GM21786 (cell line): Measurements from ENCODE around the gene TMEM232.
A peak's percentile ranks its signal among the peaks of the same experiment; 100 is the strongest.
"Not testable (repeated sequence)": the region's sequence is repeated elsewhere in the genome, so short reads cannot be mapped to it uniquely, and the experiment has no call there.

Experiments
- ATAC-seq: cut with Tn5 transposase; IDR thresholded peaks from one replicate; pipeline ENCODE4 v1.9.1; 2021; ENCODE audit not compliant: unreplicated experiment

Gene TMEM232

GRCh38 chr5:110707260-110707844 is 19.1 kb downstream of the TMEM232 start:
- no peak for ATAC-seq

DNA sequence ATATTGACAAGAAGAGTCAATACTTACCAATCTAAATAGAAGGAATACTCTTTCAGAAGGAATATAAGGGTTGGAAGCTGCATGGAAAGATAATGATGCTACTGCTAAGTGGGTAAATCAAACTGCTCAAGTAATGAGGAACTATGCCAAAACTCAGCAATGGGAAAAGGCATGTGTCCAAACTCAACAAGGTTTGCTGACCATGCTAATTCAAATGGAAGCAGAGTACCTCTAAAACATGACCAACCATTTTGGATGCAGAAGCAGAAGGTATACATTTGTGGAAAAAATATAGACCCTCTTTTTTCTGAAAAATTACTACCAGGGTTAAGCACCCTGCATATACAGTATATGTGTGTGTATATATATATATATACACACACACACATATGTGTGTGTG is 21.1 kb downstream of the TMEM232 start:
- no peak for ATAC-seq

GRCh38 chr5:110703481-110703880 is 23.0 kb downstream of the TMEM232 start:
- no peak for ATAC-seq

DNA sequence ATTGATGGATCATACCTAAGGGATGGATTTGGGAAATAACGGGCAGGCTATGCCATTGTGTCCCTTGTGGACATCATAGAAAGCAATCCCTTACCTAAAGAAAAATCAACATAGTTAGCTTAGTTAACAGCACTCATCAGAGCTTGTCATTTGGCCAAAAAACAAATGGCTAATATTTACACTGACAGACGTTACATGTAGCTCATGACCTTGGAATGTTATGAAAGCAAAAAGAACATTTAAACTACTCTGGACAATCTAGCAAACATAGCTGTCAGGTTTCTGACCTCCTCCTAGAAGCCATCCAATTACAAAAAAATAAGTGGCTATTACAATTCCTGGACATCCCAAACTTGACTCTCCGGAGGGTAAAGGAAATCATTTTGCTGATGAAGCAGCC is 23.8 kb downstream of the TMEM232 start:
- no peak for ATAC-seq

- ATAC-seq = no peak
Observed at GRCh38 chr5:110702300-110702699, 24.2 kb downstream of the TMEM232 start.

DNA sequence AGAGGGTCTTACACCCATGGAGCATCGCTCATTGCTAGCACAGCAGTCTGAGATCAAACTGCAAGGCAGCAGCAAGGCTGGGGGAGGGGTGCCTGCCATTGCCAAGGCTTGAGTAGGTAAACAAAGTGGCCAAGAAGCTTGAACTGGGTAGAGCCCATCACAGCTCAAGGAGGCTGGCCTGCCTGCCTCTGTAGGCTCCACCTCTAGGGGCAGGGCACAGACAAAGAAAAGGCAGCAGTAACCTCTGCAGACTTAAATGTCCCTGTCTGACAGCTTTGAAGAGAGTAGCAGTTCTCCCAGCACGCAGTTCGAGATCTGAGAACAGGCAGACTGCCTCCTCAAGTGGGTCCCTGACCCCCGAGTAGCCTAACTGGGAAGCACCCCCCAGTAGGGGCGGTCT is 33.8 kb downstream of the TMEM232 start:
- ATAC-seq = not testable (repeated sequence)

GRCh38 chr5:110690587-110690986 is 35.9 kb downstream of the TMEM232 start:
- not testable (repeated sequence) for ATAC-seq

DNA sequence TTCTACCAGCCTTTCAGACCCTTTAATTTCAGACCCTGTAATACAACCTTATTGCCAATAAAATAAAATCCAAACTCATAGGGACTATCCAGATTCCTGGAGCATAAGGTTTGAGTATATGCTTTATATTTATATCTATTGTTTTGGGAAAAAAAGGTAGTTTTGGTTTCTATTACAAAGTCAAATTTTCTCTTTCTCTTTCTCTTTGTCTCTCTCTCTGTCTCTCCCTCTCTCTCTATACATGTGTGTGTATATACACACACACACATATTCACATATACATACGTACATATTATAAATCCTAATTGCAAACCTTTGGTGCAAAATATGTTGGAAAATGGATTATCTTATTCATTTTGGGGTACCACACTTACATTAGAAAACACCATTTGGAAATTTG is 39.0 kb downstream of the TMEM232 start:
- ATAC-seq = no peak

GRCh38 chr5:110686270-110686669 is 40.2 kb downstream of the TMEM232 start:
- no peak for ATAC-seq

GRCh38 chr5:110681953-110682352 is 44.5 kb downstream of the TMEM232 start:
- no peak for ATAC-seq

DNA sequence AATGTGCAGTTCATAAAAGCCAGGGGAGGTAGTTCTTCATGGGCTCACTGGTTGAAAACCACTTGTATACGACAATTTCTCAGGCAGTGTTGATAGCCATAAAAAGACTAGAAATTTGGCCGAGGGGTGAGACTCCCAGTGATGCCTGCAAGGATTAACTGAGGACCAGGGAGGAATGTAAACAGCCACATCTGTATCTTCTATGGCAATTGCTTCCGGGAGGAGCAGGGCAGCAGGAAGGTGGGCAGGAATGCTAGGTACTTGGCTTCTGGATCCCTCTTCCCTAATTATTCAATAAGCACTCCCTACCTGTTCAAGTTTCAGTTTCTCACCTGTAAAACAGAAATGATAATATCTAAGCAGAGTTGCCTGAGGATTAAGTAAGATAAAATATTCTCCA is 45.4 kb downstream of the TMEM232 start:
- no peak for ATAC-seq

DNA sequence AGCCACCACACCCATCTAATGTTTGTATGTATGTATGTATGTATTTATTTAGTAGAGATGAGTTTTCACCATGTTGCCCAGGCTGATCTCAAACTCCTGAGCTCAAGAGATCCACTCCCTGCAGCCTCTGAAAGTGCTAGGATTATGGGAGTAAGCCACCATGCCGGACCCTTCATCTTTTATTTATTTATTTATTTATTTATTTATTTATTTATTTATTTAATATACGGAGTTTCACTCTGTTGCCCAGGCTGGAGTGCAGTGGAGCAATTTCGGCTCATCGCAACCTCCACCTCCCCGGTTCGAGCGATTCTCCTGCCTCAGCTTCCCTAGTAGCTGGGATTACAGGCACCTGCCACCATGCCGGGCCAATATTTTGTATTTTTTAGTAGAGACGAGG is 49.9 kb downstream of the TMEM232 start:
- not testable (repeated sequence) for ATAC-seq

GRCh38 chr5:110665184-110665726 is 61.2 kb downstream of the TMEM232 start:
- ATAC-seq = no peak

- peak; percentile 87 for ATAC-seq
Observed at GRCh38 chr5:110663525-110663924, 62.9 kb downstream of the TMEM232 start.

DNA sequence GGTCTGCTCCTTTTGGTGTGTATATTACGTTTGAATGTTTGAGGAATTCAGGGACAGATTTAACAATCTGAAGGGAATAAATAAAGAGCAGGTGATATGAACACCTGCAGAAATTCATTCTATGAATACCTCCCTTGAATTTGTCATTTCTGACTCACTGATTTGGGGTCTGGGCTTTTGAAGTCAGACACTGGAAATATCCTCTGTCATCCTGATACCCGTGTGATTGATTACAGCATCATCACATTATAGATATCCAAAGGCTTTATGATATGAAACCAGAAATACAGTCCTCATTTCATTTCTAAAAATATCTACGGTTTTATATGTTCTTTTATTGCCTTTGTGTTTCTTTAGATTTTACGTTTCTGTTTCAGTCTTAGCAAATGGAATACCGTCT is 68.5 kb downstream of the TMEM232 start:
- no peak for ATAC-seq

GRCh38 chr5:110653231-110653970 is 73.1 kb downstream of the TMEM232 start:
- no peak for ATAC-seq

DNA sequence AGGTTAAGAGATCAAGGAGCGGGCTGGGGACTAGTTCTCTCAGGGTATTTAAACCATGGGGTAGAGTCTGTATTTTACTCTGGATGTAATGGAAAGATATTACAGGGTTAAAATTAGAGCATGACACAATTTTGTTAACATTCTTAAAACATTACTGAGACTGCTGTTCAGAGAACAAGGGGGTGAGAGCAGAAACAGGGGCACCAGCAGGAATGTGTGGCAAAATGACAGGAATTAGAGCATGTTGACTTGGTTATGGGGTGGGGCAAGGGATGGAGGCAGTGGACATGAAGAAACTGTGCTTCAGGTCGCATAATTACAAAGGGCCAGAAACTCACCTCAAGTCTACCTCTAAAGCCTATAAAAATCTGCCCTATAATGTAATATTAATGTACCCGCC is 75.0 kb downstream of the TMEM232 start:
- no peak for ATAC-seq

DNA sequence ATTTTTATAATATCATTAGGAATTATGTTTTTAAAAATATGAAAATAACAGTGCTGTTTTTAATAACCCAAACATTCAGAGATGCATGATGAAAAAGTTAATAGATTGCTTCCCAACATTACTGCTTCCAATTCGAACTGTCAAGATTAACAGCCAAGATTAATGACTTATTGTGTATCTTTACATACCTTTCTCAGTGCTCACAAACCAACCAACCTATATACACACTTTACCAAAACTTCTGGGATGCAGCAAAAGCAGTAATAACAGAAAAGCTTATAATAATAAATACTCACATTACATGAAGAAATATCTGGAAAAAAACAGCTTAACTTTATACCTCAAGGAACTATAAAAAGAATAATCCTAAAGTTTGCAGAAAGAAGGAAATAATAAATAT is 82.1 kb downstream of the TMEM232 start:
- no peak for ATAC-seq

GRCh38 chr5:110638970-110639902 is 87.2 kb downstream of the TMEM232 start:
- ATAC-seq = no peak

DNA sequence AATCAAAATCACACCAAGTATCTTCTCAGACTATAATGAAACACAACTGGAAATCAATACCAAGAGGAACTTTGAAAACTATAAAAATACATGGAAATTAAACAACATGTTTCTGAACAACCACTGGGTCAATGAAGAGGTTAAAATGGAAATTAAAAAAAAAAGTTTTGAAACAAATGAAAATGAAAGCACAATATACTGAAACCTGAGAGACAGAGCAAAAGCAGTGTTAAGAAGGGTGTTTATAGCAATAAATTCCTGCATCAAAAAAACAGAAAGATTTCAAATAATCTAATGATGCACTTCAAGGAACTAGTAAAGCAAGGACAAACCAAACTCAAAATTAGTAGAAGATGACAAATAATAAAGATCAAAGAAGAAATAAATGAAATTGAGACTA is 92.0 kb downstream of the TMEM232 start:
- ATAC-seq = no peak

GRCh38 chr5:110631236-110631635 is 95.2 kb downstream of the TMEM232 start:
- no peak for ATAC-seq
